HCT116 (cell line): ENCODE results near the gene TUBA1C.

Source experiments
- ELF1 ChIP-seq: IDR thresholded peaks from 2 replicates; pipeline ENCODE4 v1.6.1; 2012; ENCODE audit warnings: low read depth, borderline replicate concordance
- EZH2 ChIP-seq: fragments of 200-600 bp; sonication (generic); IDR thresholded peaks from 2 replicates; pipeline ENCODE4 v1.6.1; 2017; ENCODE audit warnings: antibody characterized with exemption, mixed run types
- FOSL1 ChIP-seq: IDR thresholded peaks from 2 replicates; pipeline ENCODE4 v1.6.1; 2012; ENCODE audit warnings: low read depth
- POLR2A ChIP-seq: IDR thresholded peaks from 2 replicates; pipeline ENCODE4 v1.7.0; 2011; ENCODE audit warnings: borderline replicate concordance; ENCODE audit not compliant: insufficient read depth, insufficient read length; ENCODE audit errors: extremely low read depth
- POLR2AphosphoS5 ChIP-seq: IDR thresholded peaks from 2 replicates; pipeline ENCODE4 v1.6.1; 2011; ENCODE audit warnings: mild to moderate bottlenecking, low read depth, low read length, moderate library complexity
- SP1 ChIP-seq: IDR thresholded peaks from 2 replicates; pipeline ENCODE4 v1.6.1; 2012; ENCODE audit warnings: low read depth
- TCF7L2 ChIP-seq: IDR thresholded peaks from 2 replicates; pipeline ENCODE4 v1.7.0; 2011; ENCODE audit warnings: borderline replicate concordance, inconsistent platforms; ENCODE audit not compliant: insufficient read depth, insufficient read length; ENCODE audit errors: extremely low read depth
- TF ChIP-seq, protein P1 (sequence below): IDR thresholded peaks from 2 replicates; pipeline ENCODE4 v1.6.1; 2012; ENCODE audit warnings: low read depth
- TF ChIP-seq, protein P2 (sequence below), 3 experiments: fragments of 200-600 bp in 1 of 3; sonication (generic) in 1 of 3; IDR thresholded peaks in 2 of 3; conservative IDR thresholded peaks in 1 of 3; 2 replicates each; pipeline ENCODE4 v1.5.1; 2012 to 2017; ENCODE audit warnings: low read depth in 2 of 3, low read length in 2 of 3, antibody characterized with exemption in 1 of 3, borderline replicate concordance in 1 of 3, control low read depth in 1 of 3, mild to moderate bottlenecking in 1 of 3, mixed read lengths in 1 of 3, mixed run types in 1 of 3, moderate library complexity in 1 of 3; ENCODE audit not compliant: insufficient read depth in 1 of 3

- TF ChIP-seq ELF1 = no peak
- no peak for TF ChIP-seq POLR2A
- no peak for TF ChIP-seq FOSL1
- TF ChIP-seq, protein P1, sequence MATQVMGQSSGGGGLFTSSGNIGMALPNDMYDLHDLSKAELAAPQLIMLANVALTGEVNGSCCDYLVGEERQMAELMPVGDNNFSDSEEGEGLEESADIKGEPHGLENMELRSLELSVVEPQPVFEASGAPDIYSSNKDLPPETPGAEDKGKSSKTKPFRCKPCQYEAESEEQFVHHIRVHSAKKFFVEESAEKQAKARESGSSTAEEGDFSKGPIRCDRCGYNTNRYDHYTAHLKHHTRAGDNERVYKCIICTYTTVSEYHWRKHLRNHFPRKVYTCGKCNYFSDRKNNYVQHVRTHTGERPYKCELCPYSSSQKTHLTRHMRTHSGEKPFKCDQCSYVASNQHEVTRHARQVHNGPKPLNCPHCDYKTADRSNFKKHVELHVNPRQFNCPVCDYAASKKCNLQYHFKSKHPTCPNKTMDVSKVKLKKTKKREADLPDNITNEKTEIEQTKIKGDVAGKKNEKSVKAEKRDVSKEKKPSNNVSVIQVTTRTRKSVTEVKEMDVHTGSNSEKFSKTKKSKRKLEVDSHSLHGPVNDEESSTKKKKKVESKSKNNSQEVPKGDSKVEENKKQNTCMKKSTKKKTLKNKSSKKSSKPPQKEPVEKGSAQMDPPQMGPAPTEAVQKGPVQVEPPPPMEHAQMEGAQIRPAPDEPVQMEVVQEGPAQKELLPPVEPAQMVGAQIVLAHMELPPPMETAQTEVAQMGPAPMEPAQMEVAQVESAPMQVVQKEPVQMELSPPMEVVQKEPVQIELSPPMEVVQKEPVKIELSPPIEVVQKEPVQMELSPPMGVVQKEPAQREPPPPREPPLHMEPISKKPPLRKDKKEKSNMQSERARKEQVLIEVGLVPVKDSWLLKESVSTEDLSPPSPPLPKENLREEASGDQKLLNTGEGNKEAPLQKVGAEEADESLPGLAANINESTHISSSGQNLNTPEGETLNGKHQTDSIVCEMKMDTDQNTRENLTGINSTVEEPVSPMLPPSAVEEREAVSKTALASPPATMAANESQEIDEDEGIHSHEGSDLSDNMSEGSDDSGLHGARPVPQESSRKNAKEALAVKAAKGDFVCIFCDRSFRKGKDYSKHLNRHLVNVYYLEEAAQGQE = no peak
- TF ChIP-seq, protein P2, sequence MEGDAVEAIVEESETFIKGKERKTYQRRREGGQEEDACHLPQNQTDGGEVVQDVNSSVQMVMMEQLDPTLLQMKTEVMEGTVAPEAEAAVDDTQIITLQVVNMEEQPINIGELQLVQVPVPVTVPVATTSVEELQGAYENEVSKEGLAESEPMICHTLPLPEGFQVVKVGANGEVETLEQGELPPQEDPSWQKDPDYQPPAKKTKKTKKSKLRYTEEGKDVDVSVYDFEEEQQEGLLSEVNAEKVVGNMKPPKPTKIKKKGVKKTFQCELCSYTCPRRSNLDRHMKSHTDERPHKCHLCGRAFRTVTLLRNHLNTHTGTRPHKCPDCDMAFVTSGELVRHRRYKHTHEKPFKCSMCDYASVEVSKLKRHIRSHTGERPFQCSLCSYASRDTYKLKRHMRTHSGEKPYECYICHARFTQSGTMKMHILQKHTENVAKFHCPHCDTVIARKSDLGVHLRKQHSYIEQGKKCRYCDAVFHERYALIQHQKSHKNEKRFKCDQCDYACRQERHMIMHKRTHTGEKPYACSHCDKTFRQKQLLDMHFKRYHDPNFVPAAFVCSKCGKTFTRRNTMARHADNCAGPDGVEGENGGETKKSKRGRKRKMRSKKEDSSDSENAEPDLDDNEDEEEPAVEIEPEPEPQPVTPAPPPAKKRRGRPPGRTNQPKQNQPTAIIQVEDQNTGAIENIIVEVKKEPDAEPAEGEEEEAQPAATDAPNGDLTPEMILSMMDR (IDR thresholded peaks at IDR 0.05 in 2 of 3, conservative IDR thresholded peaks at IDR 0.05 in 1 of 3; ENCODE audit: borderline replicate concordance in 1 of 3, insufficient read depth in 1 of 3, low read depth in 2 of 3, low read length in 2 of 3) = no peak
- TF ChIP-seq TCF7L2 = no peak
- TF ChIP-seq EZH2 = no peak
- no peak for TF ChIP-seq SP1
- TF ChIP-seq POLR2AphosphoS5 = no peak
Measured at GRCh38 chr12:49231878-49232655, 32.8 kb upstream of the TUBA1C start.
